ENCODE results near the gene RAPGEF4.

DNA sequence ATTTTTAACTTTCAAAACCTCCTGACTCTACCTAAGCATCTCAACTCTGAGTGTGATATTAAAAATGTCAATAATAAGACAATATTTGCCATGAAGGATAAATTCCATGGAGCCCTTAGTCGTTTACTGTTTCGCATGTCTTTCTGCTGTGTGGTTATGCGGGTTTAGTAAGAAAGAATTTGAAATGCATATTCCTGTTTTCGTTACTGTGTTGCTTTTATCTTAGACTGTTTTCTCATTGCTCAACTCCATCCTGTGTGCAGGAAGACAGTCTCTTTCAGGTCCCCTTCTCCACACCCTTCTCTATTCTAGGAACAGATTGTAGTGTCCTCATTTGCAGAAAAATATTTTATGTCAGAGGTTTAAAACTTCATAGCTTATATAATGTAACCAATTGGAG, 257.5 kb downstream of the RAPGEF4 start:
- TF ChIP-seq POLR2A (IDR thresholded peaks at IDR 0.05), result no peak
- TF ChIP-seq, protein P1, sequence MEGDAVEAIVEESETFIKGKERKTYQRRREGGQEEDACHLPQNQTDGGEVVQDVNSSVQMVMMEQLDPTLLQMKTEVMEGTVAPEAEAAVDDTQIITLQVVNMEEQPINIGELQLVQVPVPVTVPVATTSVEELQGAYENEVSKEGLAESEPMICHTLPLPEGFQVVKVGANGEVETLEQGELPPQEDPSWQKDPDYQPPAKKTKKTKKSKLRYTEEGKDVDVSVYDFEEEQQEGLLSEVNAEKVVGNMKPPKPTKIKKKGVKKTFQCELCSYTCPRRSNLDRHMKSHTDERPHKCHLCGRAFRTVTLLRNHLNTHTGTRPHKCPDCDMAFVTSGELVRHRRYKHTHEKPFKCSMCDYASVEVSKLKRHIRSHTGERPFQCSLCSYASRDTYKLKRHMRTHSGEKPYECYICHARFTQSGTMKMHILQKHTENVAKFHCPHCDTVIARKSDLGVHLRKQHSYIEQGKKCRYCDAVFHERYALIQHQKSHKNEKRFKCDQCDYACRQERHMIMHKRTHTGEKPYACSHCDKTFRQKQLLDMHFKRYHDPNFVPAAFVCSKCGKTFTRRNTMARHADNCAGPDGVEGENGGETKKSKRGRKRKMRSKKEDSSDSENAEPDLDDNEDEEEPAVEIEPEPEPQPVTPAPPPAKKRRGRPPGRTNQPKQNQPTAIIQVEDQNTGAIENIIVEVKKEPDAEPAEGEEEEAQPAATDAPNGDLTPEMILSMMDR (IDR thresholded peaks at IDR 0.05), result no peak
